ENCODE data around the gene NTN1. TPM values are rescaled to one million over a fixed set of nuclear protein-coding genes. Genes with fewer than 3 reads are reported as not detected.
A peak's percentile ranks its signal among the peaks of the same experiment; 100 is the strongest.

NTN1 gene
- total and polyA plus RNA-seq, 9 donors: 0.28 to 12.5 (median 1.8) TPM

DNA sequence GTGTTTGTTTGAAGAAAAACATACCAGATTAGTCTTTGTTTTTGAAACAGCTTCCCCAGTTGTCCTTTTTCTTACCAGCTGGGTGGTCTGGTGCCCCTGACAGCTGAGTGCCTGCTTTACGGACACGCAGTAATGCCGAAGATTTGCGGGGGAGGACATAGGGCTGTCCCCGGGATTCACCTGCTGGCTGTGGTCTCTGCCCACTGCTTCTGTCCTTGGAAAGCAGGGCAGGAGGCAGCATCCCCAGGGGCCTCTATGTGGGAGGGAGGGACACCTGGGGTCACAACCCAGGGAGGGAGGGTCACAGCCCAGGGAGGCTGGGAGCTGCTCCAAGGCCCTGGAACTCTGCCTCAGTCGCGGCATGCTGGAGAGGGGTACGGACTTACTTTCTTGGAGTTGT lies 221.7 kb downstream of the NTN1 start:
- WGBS, 3 donors: 30 to 47% (median 47%) methylated on average over 8 of the region's 8 CpGs
- no peak overlapping the region for H3K4me3 ChIP-seq
- no peaks in the 10 kb centered on the region for H3K36me3 ChIP-seq
- peak overlapping the region in 1 of 2 donors; percentile 18 for H3K27ac ChIP-seq
- H3K9me3 ChIP-seq: no peaks in the 10 kb centered on the region
- TF ChIP-seq EP300 (IDR thresholded peaks at IDR 0.05) (no peak), POLR2A (IDR thresholded peaks at IDR 0.05) (no peak)
- TF ChIP-seq, protein P1, sequence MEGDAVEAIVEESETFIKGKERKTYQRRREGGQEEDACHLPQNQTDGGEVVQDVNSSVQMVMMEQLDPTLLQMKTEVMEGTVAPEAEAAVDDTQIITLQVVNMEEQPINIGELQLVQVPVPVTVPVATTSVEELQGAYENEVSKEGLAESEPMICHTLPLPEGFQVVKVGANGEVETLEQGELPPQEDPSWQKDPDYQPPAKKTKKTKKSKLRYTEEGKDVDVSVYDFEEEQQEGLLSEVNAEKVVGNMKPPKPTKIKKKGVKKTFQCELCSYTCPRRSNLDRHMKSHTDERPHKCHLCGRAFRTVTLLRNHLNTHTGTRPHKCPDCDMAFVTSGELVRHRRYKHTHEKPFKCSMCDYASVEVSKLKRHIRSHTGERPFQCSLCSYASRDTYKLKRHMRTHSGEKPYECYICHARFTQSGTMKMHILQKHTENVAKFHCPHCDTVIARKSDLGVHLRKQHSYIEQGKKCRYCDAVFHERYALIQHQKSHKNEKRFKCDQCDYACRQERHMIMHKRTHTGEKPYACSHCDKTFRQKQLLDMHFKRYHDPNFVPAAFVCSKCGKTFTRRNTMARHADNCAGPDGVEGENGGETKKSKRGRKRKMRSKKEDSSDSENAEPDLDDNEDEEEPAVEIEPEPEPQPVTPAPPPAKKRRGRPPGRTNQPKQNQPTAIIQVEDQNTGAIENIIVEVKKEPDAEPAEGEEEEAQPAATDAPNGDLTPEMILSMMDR (IDR thresholded peaks at IDR 0.05): no peak
- no peak for DNase-seq
- intact Hi-C loops (cut with DNase I): no loop called here
- H3K4me1 ChIP-seq (ENCODE audit: insufficient read depth): peaks cover 12% of the 10 kb centered on the region
- H3K27me3 ChIP-seq: no peaks in the 10 kb centered on the region

GRCh38 chr17:9244066-9245052 lies 223.0 kb downstream of the NTN1 start:
- Histone ChIP-seq H3K9me3 (no peaks in the 10 kb centered on the region), H3K4me3 (no peak overlapping the region), H3K27ac (peak overlapping the region in 1 of 2 donors; percentile 33), H3K27me3 (no peaks in the 10 kb centered on the region), H3K36me3 (no peaks in the 10 kb centered on the region), H3K4me1 (ENCODE audit: insufficient read depth) (peaks cover 10% of the 10 kb centered on the region)
- peak; percentile 49 to 70 (median 52) for DNase-seq
- intact Hi-C loops (cut with DNase I): no loop called here
- TF ChIP-seq, protein P1 (IDR thresholded peaks at IDR 0.05): no peak
- TF ChIP-seq EP300 (IDR thresholded peaks at IDR 0.05): no peak
- TF ChIP-seq POLR2A (IDR thresholded peaks at IDR 0.05): no peak
- 68 to 71% (median 68%) methylated on average over 21 of the region's 21 CpGs for WGBS, 3 donors

DNA sequence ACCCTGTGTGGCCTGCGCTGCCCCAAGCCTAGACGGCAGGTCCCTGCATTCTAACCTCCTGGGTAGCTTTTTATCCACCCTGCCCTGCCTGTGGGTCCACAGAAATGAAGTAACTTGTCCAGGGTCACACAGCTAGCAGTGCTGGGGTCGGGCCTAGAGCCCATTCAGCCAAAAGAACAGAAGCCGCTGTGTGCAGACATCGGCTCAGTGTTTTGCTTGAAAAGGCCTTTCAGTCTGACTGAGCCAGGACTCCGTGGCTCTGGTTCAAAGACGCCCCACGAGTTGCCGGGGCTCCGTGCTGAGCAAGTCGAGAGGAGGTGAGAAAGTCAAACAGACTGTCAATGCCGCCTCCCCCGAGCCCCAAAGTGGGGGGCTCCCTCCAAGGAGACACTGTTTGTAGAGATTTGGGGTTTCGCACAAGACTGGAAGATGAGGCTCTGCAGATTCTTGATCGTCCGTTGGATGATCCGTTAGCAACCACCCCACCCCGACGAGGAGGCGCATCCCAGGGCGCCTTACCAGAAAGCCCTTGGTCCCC lies 226.2 kb downstream of the NTN1 start:
- intact Hi-C loops (cut with DNase I): loop anchor here in 1 of 4 donors (2.0 kb wide), 1 partner anchor 19 kb away; no protein-coding TSS in a partner anchor
- no peaks in the 10 kb centered on the region for H3K36me3 ChIP-seq
- H3K4me3 ChIP-seq: no peak overlapping the region
- no peak overlapping the region for H3K27ac ChIP-seq
- H3K9me3 ChIP-seq: no peaks in the 10 kb centered on the region
- DNase-seq: no peak
- no peaks in the 10 kb centered on the region for H3K27me3 ChIP-seq
- H3K4me1 ChIP-seq (ENCODE audit: insufficient read depth): no peaks in the 10 kb centered on the region
- TF ChIP-seq EP300 (IDR thresholded peaks at IDR 0.05) (no peak), POLR2A (IDR thresholded peaks at IDR 0.05) (no peak)
- TF ChIP-seq, protein P1 (IDR thresholded peaks at IDR 0.05): no peak
- WGBS, 3 donors: 91 to 92% (median 92%) methylated on average over 21 of the region's 21 CpGs

GRCh38 chr17:9249245-9249953 lies 228.1 kb downstream of the NTN1 start:
- WGBS, 3 donors: 87 to 88% (median 88%) methylated on average over 21 of the region's 21 CpGs
- DNase-seq: no peak
- Histone ChIP-seq H3K9me3 (no peaks in the 10 kb centered on the region), H3K27ac (no peak overlapping the region), H3K27me3 (no peaks in the 10 kb centered on the region), H3K36me3 (no peaks in the 10 kb centered on the region), H3K4me1 (ENCODE audit: insufficient read depth) (no peaks in the 10 kb centered on the region), H3K4me3 (no peak overlapping the region)
- intact Hi-C loops (cut with DNase I): no loop called here
- TF ChIP-seq, protein P1 (IDR thresholded peaks at IDR 0.05): no peak
- TF ChIP-seq POLR2A (IDR thresholded peaks at IDR 0.05): no peak
- no peak for TF ChIP-seq EP300 (IDR thresholded peaks at IDR 0.05)

Measured in ovary (tissue), 9 donors.